Uterus (tissue), 4 donors: Measurements from ENCODE around the gene CR1L. TPM values are rescaled to one million over a fixed set of nuclear protein-coding genes. Genes with fewer than 3 reads are reported as not detected.

Experiments
- DNase-seq, 2 donors: peaks; one replicate each; pipeline ENCODE4 v3.0.0-alpha.2; 2019 to 2020
- H3K27ac ChIP-seq, 2 donors: fragments of 200-600 bp; sonication (generic); 1 replicate in 1 of 2; 2 replicates in 1 of 2; pipeline ENCODE4 v1.5.1; 2016 to 2018
- H3K27me3 ChIP-seq, 2 donors: fragments of 200-600 bp; sonication (generic); one replicate each; pipeline ENCODE4 v1.5.1; 2018 to 2019; ENCODE audit warnings: control low read depth in 1 of 2
- H3K36me3 ChIP-seq, 2 donors: fragments of 200-600 bp; sonication (generic); one replicate each; pipeline ENCODE4 v1.5.1; 2019; ENCODE audit warnings: control low read depth in 1 of 2
- H3K4me1 ChIP-seq, 2 donors: fragments of 200-600 bp; sonication (generic); one replicate each; pipeline ENCODE4 v1.5.1; 2018 to 2019; ENCODE audit warnings: control low read depth in 1 of 2
- H3K4me3 ChIP-seq, 2 donors: fragments of 200-600 bp; sonication (generic); 1 replicate in 1 of 2; 2 replicates in 1 of 2; pipeline ENCODE4 v1.5.1; 2018 to 2019; ENCODE audit warnings: mild to moderate bottlenecking in 1 of 2
- H3K9me3 ChIP-seq, 2 donors: fragments of 200-600 bp; sonication (generic); one replicate each; pipeline ENCODE4 v1.5.1; 2019; ENCODE audit warnings: control low read depth in 1 of 2
- POLR2A ChIP-seq, 2 donors: fragments of 450-650 bp; IDR thresholded peaks; one replicate each; pipeline ENCODE4 v1.6.1; 2016; ENCODE audit warnings: antibody characterized with exemption in 2 of 2, mild to moderate bottlenecking in 1 of 2, moderate library complexity in 1 of 2
- intact Hi-C: fragments of 100-400 bp; cut with DNase I; formaldehyde crosslinking; loops from one replicate; pipeline ENCODE4 v1.15.1; 2023; ENCODE audit warnings: low total_unique reads
- total RNA-seq, 4 donors: library from RNA; depleted of rRNA in 3 of 4; stranded (reverse); fragments of >200 nt in 3 of 4; gene quantifications; one replicate each; pipeline versions ENCODE4 v1.1.0 to v1.2.4, GENCODE V29; 2014 to 2023
- TF ChIP-seq, protein P1 (sequence below), 4 experiments: fragments of 200-600 bp in 2 of 4; fragments of 450-650 bp in 2 of 4; sonication (generic) in 2 of 4; IDR thresholded peaks; one replicate each; pipeline ENCODE4 v1.5.1; 2016 to 2019; ENCODE audit warnings: antibody characterized with exemption in 4 of 4, mild to moderate bottlenecking in 2 of 4, moderate library complexity in 1 of 4
- donor health status: DM: yes; HTN: yes; CAD: no.

The CR1L gene
- total RNA-seq, 4 donors from 2014 or later = 0.14 TPM; not detected in 3

DNA sequence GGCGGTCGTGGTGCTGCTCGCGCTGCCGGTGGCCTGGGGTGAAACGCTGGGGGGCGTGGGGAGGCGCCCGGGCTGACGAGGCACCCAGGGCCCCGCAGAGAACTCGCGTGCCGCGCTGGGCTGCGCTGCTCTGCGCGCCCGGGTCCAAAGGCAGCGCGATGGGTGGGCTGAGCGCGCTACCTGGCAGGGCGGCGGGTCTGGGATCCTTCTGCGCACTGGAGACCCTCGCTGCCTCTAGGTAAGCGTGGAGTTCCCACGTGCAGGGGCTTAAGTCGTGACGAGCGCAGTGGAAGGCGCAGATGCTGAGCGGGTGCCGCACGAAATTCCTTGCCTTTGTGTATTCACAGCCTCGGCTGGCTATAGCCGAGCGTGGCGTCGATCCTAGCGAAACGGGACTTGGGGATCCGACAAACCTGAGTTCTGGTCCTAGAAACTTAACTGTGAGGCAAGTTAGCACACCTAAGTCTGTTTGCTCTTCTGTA lies 24.6 kb downstream of the CR1L start:
- Histone ChIP-seq H3K4me1 (peaks cover 0 to 4% of the 10 kb centered on the region in 2 donors), H3K36me3 (no peaks in the 10 kb centered on the region), H3K27me3 (peaks cover 0 to 18% of the 10 kb centered on the region in 2 donors), H3K27ac (no peak overlapping the region), H3K9me3 (no peaks in the 10 kb centered on the region), H3K4me3 (no peak overlapping the region)
- no peak for TF ChIP-seq POLR2A (IDR thresholded peaks at IDR 0.05)
- TF ChIP-seq, protein P1, sequence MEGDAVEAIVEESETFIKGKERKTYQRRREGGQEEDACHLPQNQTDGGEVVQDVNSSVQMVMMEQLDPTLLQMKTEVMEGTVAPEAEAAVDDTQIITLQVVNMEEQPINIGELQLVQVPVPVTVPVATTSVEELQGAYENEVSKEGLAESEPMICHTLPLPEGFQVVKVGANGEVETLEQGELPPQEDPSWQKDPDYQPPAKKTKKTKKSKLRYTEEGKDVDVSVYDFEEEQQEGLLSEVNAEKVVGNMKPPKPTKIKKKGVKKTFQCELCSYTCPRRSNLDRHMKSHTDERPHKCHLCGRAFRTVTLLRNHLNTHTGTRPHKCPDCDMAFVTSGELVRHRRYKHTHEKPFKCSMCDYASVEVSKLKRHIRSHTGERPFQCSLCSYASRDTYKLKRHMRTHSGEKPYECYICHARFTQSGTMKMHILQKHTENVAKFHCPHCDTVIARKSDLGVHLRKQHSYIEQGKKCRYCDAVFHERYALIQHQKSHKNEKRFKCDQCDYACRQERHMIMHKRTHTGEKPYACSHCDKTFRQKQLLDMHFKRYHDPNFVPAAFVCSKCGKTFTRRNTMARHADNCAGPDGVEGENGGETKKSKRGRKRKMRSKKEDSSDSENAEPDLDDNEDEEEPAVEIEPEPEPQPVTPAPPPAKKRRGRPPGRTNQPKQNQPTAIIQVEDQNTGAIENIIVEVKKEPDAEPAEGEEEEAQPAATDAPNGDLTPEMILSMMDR (IDR thresholded peaks at IDR 0.05) = no peak
- intact Hi-C loops = no loop called here
- no peak for DNase-seq

DNA sequence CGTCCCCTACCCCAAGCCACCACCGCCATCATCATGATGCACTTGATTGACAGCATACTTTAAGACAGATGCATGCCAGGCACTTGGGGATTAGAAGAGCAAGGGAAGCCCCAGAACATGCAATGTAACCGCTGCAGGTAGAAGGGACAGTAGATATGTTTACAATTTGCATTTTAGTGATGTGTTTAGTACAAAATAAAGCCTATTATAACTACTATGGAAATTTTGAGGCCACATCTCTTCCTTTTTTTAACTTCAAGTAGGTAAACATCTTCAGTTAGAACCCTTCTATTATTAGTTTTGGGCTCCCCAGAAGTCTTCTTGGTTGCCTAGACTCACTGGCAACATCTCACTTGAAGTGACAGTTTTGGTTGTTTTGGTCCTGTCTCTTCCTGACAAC lies 25.3 kb downstream of the CR1L start:
- DNase-seq = no peak
- Histone ChIP-seq H3K27ac (no peak overlapping the region), H3K4me1 (peaks cover 0 to 4% of the 10 kb centered on the region in 2 donors), H3K4me3 (no peak overlapping the region), H3K27me3 (peaks cover 0 to 18% of the 10 kb centered on the region in 2 donors), H3K36me3 (no peaks in the 10 kb centered on the region), H3K9me3 (no peaks in the 10 kb centered on the region)
- TF ChIP-seq, protein P1 (IDR thresholded peaks at IDR 0.05) = no peak
- TF ChIP-seq POLR2A (IDR thresholded peaks at IDR 0.05) = no peak
- intact Hi-C loops = no loop called here

DNA sequence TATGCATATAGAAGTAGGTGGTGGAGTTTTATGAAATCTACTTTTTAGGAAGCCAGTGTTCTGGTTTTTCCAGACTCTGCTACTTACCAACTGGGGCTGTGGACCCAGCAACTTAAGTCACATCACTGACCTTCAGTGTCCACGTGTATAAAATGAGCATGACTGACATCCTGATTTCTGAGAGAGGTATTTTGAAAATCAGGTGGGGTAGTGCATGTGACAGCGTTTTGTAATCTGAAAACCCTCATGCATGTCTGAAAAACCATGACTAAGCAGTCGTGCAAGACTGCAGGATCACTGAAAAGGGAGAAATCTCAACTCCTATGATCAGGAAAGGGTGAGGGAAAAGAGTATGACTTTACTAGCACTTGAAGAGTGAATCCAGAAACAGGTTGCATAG lies 26.1 kb downstream of the CR1L start:
- H3K27ac ChIP-seq = no peak overlapping the region
- no peak for DNase-seq
- TF ChIP-seq, protein P1 (IDR thresholded peaks at IDR 0.05) = no peak
- TF ChIP-seq POLR2A (IDR thresholded peaks at IDR 0.05) = no peak
- H3K27me3 ChIP-seq = peaks cover 0 to 18% of the 10 kb centered on the region in 2 donors
- H3K4me1 ChIP-seq = peaks cover 0 to 4% of the 10 kb centered on the region in 2 donors
- intact Hi-C loops = no loop called here
- no peak overlapping the region for H3K4me3 ChIP-seq
- H3K9me3 ChIP-seq = no peaks in the 10 kb centered on the region
- no peaks in the 10 kb centered on the region for H3K36me3 ChIP-seq

DNA sequence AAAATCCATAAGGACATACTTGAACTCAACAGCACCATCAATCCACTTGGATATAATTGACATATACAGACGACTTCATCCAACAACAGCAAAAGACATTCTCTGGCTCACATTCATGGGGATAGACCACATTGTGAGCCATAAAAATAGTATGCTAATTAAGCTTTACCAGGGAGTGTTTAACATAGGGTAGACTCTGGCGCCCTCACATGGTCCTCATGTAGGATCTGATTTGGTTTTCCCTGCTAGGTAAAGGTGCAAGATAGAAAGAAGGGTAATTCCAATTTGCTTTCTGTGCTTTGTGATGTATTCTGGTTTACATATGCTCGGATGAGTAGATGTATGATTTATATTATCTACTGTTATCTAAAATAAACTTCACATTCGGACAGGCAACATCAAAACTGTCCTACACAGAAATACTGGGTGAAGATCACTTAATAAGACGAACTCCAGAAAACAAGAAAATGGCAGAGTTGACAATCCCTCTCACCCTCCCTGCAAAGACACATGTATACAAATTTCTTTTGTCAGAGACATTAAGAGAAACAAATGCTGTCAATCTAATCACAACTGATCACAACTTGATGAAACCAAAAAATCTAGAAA lies 27.7 kb downstream of the CR1L start:
- H3K27me3 ChIP-seq = peaks cover 0 to 18% of the 10 kb centered on the region in 2 donors
- H3K9me3 ChIP-seq = no peaks in the 10 kb centered on the region
- intact Hi-C loops = no loop called here
- H3K4me3 ChIP-seq = no peak overlapping the region
- no peak overlapping the region for H3K27ac ChIP-seq
- DNase-seq = no peak
- peaks cover 0 to 4% of the 10 kb centered on the region in 2 donors for H3K4me1 ChIP-seq
- TF ChIP-seq, protein P1 (IDR thresholded peaks at IDR 0.05) = no peak
- no peak for TF ChIP-seq POLR2A (IDR thresholded peaks at IDR 0.05)
- no peaks in the 10 kb centered on the region for H3K36me3 ChIP-seq

DNA sequence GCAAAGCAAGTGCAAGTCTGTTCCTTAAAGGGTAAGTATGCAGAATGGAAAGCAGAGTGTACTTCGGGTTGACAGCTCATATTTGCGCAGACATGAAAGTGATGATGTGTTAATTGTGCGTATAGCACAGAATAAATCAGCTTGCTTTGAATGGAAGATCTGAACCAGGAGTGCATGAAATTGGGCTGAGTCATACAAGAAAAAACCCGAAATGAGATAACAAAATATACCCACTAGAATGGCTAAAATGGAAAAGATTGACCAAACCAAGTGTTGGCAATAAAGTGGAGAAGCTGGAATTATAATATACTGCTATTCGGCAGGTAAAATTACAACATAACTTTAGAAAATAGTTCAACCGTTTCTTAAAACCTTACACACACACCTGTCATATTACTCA lies 28.5 kb downstream of the CR1L start:
- no peak overlapping the region for H3K4me3 ChIP-seq
- intact Hi-C loops = no loop called here
- TF ChIP-seq, protein P1 (IDR thresholded peaks at IDR 0.05) = no peak
- no peak for TF ChIP-seq POLR2A (IDR thresholded peaks at IDR 0.05)
- H3K36me3 ChIP-seq = no peaks in the 10 kb centered on the region
- H3K4me1 ChIP-seq = peaks cover 0 to 4% of the 10 kb centered on the region in 2 donors
- no peaks in the 10 kb centered on the region for H3K9me3 ChIP-seq
- no peak for DNase-seq
- peaks cover 0 to 12% of the 10 kb centered on the region in 2 donors for H3K27me3 ChIP-seq
- no peak overlapping the region for H3K27ac ChIP-seq
